A549 (cell line): Measurements from ENCODE around the gene DCBLD2.

Experiments used
- CTCF ChIP-seq: fragments of >200 bp; sonication (Bioruptor Twin); formaldehyde crosslinking; IDR thresholded peaks from 3 replicates; pipeline ENCODE4 v1.5.1; 2016
- EP300 ChIP-seq, 2 experiments: fragments of >200 bp; sonication (Bioruptor Twin); formaldehyde crosslinking; IDR thresholded peaks; 2 replicates in 1 of 2; 3 replicates in 1 of 2; pipeline ENCODE4 v1.6.1; 2016 to 2017
- MAFK ChIP-seq: fragments of 450-650 bp; IDR thresholded peaks from 2 replicates; pipeline ENCODE4 v1.6.1; 2014; ENCODE audit not compliant: partially characterized antibody
- POLR2A ChIP-seq: IDR thresholded peaks from 2 replicates; pipeline ENCODE4 v1.6.1; 2012; ENCODE audit warnings: mild to moderate bottlenecking, low read length
- POLR2AphosphoS2 ChIP-seq: conservative IDR thresholded peaks from 2 replicates; pipeline ENCODE4 v1.6.1; 2012; ENCODE audit warnings: low read length, improper control_type of control experiment, inconsistent platforms

- TF ChIP-seq EP300 (IDR thresholded peaks at IDR 0.05) = no peak
- TF ChIP-seq POLR2A = no peak
- no peak for TF ChIP-seq CTCF
- no peak for TF ChIP-seq POLR2AphosphoS2
- no peak for TF ChIP-seq MAFK
Observed at GRCh38 chr3:98877132-98877531, 24.4 kb downstream of the DCBLD2 start.
